Measurements from ENCODE around the gene WTAP. TPM values are rescaled to one million over a fixed set of nuclear protein-coding genes. Genes with fewer than 3 reads are reported as not detected.
A peak's percentile ranks its signal among the peaks of the same experiment; 100 is the strongest.

The WTAP gene
- total RNA-seq, 2 donors from 2014 or later, result 46.3 to 157 TPM

- DNase-seq (ENCODE audit: low spot score) (no peak), ATAC-seq (ENCODE audit: insufficient number of reproducible peaks, low FRiP score, low read depth) (no peak)
- no peak overlapping the region for H3K4me3 ChIP-seq
- no peak overlapping the region for H3K27ac ChIP-seq
- peaks cover 28% of the 10 kb centered on the region for H3K36me3 ChIP-seq
- H3K4me1 ChIP-seq (ENCODE audit: control insufficient read depth in 1 of 2, low read depth in 2 of 2), result peaks cover 0 to 8% of the 10 kb centered on the region in 2 donors
- no peaks in the 10 kb centered on the region for H3K27me3 ChIP-seq (replicated peaks; ENCODE audit: insufficient read depth)
- TF ChIP-seq, protein P1, sequence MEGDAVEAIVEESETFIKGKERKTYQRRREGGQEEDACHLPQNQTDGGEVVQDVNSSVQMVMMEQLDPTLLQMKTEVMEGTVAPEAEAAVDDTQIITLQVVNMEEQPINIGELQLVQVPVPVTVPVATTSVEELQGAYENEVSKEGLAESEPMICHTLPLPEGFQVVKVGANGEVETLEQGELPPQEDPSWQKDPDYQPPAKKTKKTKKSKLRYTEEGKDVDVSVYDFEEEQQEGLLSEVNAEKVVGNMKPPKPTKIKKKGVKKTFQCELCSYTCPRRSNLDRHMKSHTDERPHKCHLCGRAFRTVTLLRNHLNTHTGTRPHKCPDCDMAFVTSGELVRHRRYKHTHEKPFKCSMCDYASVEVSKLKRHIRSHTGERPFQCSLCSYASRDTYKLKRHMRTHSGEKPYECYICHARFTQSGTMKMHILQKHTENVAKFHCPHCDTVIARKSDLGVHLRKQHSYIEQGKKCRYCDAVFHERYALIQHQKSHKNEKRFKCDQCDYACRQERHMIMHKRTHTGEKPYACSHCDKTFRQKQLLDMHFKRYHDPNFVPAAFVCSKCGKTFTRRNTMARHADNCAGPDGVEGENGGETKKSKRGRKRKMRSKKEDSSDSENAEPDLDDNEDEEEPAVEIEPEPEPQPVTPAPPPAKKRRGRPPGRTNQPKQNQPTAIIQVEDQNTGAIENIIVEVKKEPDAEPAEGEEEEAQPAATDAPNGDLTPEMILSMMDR (IDR thresholded peaks at IDR 0.05), result no peak
- no peaks in the 10 kb centered on the region for H3K9me3 ChIP-seq
Measured at GRCh38 chr6:159753081-159753872, 26.0 kb downstream of the WTAP start.

DNA sequence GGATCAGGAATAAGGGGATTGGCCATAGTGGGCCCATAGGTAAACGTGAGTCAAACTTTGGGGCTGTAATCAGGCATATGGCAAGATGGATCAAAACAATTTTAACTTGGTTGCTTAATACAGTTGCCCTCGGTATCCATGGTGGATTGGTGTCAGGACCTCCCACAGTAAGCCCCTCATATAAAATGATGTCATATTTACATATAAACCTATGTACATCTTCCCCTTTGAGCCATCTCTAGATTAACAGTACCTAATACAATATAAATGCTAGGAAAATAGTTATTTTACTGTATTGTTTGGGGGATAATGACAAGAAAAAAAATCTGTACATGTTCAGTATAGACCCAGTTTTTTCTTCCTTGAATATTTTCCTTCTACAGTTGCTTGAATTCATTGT lies 27.1 kb downstream of the WTAP start:
- no peak overlapping the region for H3K27ac ChIP-seq
- ATAC-seq (ENCODE audit: insufficient number of reproducible peaks, low FRiP score, low read depth), result no peak
- H3K4me3 ChIP-seq, result no peak overlapping the region
- H3K36me3 ChIP-seq, result peaks cover 24% of the 10 kb centered on the region
- DNase-seq (ENCODE audit: low spot score), result no peak
- H3K27me3 ChIP-seq (replicated peaks; ENCODE audit: insufficient read depth), result no peaks in the 10 kb centered on the region
- H3K4me1 ChIP-seq (ENCODE audit: control insufficient read depth in 1 of 2, low read depth in 2 of 2), result peaks cover 0 to 8% of the 10 kb centered on the region in 2 donors
- no peaks in the 10 kb centered on the region for H3K9me3 ChIP-seq
- TF ChIP-seq, protein P1 (IDR thresholded peaks at IDR 0.05), result no peak

GRCh38 chr6:159754959-159755914 lies 27.9 kb downstream of the WTAP start:
- H3K9me3 ChIP-seq, result no peaks in the 10 kb centered on the region
- no peak for ATAC-seq (ENCODE audit: insufficient number of reproducible peaks, low FRiP score, low read depth)
- peaks cover 24% of the 10 kb centered on the region for H3K36me3 ChIP-seq
- no peak overlapping the region for H3K4me3 ChIP-seq
- TF ChIP-seq, protein P1 (IDR thresholded peaks at IDR 0.05), result no peak
- no peak for DNase-seq (ENCODE audit: low spot score)
- H3K4me1 ChIP-seq (ENCODE audit: control insufficient read depth in 1 of 2, low read depth in 2 of 2), result peaks cover 0 to 8% of the 10 kb centered on the region in 2 donors
- peak overlapping the region; percentile 1 to 20 for H3K27ac ChIP-seq
- no peaks in the 10 kb centered on the region for H3K27me3 ChIP-seq (replicated peaks; ENCODE audit: insufficient read depth)

- H3K9me3 ChIP-seq, result no peaks in the 10 kb centered on the region
- ATAC-seq (ENCODE audit: insufficient number of reproducible peaks, low FRiP score, low read depth) (no peak), DNase-seq (ENCODE audit: low spot score) (no peak)
- peaks cover 24% of the 10 kb centered on the region for H3K36me3 ChIP-seq
- H3K4me1 ChIP-seq (ENCODE audit: control insufficient read depth in 1 of 2, low read depth in 2 of 2), result peaks cover 7 to 15% of the 10 kb centered on the region in 2 donors
- no peak overlapping the region for H3K27ac ChIP-seq
- no peak overlapping the region for H3K4me3 ChIP-seq
- TF ChIP-seq, protein P1 (IDR thresholded peaks at IDR 0.05), result no peak
- H3K27me3 ChIP-seq (replicated peaks; ENCODE audit: insufficient read depth), result no peaks in the 10 kb centered on the region
Measured at GRCh38 chr6:159756508-159756907, 29.2 kb downstream of the WTAP start.

Data from thoracic aorta (tissue), 2 donors.